ENCODE results near the gene KRTAP9-4.

- TF ChIP-seq, protein P1, sequence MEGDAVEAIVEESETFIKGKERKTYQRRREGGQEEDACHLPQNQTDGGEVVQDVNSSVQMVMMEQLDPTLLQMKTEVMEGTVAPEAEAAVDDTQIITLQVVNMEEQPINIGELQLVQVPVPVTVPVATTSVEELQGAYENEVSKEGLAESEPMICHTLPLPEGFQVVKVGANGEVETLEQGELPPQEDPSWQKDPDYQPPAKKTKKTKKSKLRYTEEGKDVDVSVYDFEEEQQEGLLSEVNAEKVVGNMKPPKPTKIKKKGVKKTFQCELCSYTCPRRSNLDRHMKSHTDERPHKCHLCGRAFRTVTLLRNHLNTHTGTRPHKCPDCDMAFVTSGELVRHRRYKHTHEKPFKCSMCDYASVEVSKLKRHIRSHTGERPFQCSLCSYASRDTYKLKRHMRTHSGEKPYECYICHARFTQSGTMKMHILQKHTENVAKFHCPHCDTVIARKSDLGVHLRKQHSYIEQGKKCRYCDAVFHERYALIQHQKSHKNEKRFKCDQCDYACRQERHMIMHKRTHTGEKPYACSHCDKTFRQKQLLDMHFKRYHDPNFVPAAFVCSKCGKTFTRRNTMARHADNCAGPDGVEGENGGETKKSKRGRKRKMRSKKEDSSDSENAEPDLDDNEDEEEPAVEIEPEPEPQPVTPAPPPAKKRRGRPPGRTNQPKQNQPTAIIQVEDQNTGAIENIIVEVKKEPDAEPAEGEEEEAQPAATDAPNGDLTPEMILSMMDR (IDR thresholded peaks at IDR 0.05 in 4 of 5, conservative IDR thresholded peaks at IDR 0.05 in 1 of 5): no peak
- no peak for TF ChIP-seq POLR2A (IDR thresholded peaks at IDR 0.05)
Observed at GRCh38 chr17:41230094-41230493, 19.4 kb upstream of the KRTAP9-4 start.
